ENCODE measurements around the gene CYP2D6.
"Not testable (repeated sequence)": the region's sequence is repeated elsewhere in the genome, so short reads cannot be mapped to it uniquely, and the experiment has no call there.

The CYP2D6 gene

DNA sequence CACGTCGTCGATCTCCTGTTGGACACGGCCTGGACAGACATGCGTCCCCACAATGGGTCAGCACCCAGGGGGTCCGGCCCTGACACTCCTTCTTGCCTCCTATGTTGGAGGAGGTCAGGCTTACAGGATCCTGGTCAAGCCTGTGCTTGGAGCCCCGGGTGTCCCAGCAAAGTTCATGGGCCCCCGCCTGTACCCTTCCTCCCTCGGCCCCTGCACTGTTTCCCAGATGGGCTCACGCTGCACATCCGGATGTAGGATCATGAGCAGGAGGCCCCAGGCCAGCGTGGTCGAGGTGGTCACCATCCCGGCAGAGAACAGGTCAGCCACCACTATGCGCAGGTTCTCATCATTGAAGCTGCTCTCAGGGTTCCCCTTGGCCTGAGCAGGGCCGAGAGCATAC is 3.0 kb downstream of the CYP2D6 start:
- Mint-ChIP-seq H3K27ac (no peak overlapping the region), H3K4me3 (no peak overlapping the region)
- TF ChIP-seq, protein P1, sequence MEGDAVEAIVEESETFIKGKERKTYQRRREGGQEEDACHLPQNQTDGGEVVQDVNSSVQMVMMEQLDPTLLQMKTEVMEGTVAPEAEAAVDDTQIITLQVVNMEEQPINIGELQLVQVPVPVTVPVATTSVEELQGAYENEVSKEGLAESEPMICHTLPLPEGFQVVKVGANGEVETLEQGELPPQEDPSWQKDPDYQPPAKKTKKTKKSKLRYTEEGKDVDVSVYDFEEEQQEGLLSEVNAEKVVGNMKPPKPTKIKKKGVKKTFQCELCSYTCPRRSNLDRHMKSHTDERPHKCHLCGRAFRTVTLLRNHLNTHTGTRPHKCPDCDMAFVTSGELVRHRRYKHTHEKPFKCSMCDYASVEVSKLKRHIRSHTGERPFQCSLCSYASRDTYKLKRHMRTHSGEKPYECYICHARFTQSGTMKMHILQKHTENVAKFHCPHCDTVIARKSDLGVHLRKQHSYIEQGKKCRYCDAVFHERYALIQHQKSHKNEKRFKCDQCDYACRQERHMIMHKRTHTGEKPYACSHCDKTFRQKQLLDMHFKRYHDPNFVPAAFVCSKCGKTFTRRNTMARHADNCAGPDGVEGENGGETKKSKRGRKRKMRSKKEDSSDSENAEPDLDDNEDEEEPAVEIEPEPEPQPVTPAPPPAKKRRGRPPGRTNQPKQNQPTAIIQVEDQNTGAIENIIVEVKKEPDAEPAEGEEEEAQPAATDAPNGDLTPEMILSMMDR (IDR thresholded peaks at IDR 0.05; ENCODE audit: unreplicated experiment in 3 of 3) = no peak

DNA sequence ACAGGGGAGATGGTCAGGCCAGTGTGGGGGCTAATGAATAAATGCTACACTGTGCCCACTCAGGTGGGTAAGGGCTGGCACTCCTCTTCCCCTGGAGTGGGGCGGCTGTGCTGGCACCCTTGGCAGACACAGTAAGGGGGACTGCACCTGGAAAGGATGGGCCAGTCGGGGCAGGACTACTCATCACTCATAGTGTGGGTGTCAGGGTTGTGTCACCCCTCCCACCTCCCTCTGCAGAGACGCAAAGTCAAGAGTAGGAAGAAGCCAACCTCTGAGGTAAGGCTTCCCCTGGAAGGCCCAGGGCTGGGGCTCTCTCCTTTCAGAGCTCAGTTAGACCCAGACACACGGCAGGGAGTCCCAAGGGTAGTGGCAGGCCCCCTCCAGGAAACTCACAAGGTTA is 7.1 kb downstream of the CYP2D6 start:
- H3K4me1 Mint-ChIP-seq; H3K9me3 Mint-ChIP-seq; H3K4me3 Mint-ChIP-seq; H3K27me3 Mint-ChIP-seq (ENCODE audit: low read depth); H3K27ac Mint-ChIP-seq: not testable (repeated sequence)
- H3K36me3 Mint-ChIP-seq (ENCODE audit: low read depth) = peaks cover 10% of the 10 kb centered on the region

More for the DNA sequence above, 3.0 kb downstream of the CYP2D6 start:
- no peaks in the 10 kb centered on the region for H3K9me3 Mint-ChIP-seq
- no peaks in the 10 kb centered on the region for H3K4me1 Mint-ChIP-seq
- H3K27me3 Mint-ChIP-seq (ENCODE audit: low read depth) = no peaks in the 10 kb centered on the region
- no peaks in the 10 kb centered on the region for H3K36me3 Mint-ChIP-seq (ENCODE audit: low read depth)

- H3K4me3 Mint-ChIP-seq; H3K9me3 Mint-ChIP-seq; H3K4me1 Mint-ChIP-seq; H3K27me3 Mint-ChIP-seq (ENCODE audit: low read depth): not testable (repeated sequence)
- peaks cover 24% of the 10 kb centered on the region for H3K36me3 Mint-ChIP-seq (ENCODE audit: low read depth)
- peak overlapping the region in 1 of 3 experiments; percentile 4 for H3K27ac Mint-ChIP-seq
Observed at GRCh38 chr22:42120231-42121021, 10.2 kb downstream of the CYP2D6 start.

DNA sequence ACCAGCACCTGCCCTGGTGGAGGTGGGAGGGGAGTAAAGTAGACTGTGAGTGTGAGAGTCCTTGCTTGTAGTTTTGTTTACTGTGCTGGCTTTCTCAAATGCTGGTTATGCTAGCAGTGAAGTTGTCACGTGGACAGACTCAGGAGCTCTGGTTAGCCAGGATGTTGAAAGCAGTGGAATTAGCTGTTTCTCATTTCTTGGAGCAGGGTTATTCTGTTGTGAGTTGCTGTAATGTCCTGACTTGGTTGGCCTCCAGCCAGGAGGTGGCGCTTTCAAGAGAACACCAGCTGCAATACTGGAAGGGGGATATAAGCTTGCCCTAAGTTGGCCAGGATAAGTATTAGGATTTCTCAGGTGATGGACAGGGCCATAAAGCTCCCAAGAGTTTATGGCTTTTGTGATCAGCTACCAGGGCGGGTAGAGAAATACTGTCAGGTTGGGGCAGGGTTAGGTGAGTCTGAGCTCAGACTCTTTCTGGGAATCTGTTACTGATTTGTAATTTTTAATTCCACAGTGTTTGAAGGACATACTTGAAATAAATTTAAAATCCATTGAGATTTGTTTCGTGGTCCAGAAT is 13.7 kb downstream of the CYP2D6 start:
- Mint-ChIP-seq H3K27me3 (ENCODE audit: low read depth) (no peaks in the 10 kb centered on the region), H3K4me1 (no peaks in the 10 kb centered on the region), H3K9me3 (peaks cover 26% of the 10 kb centered on the region), H3K36me3 (ENCODE audit: low read depth) (peaks cover 41% of the 10 kb centered on the region), H3K27ac (no peak overlapping the region), H3K4me3 (no peak overlapping the region)
- TF ChIP-seq, protein P1 (IDR thresholded peaks at IDR 0.05; ENCODE audit: unreplicated experiment in 3 of 3) = no peak

- not testable (repeated sequence) for H3K4me1 Mint-ChIP-seq; H3K27me3 Mint-ChIP-seq (ENCODE audit: low read depth); H3K4me3 Mint-ChIP-seq
- peaks cover 41% of the 10 kb centered on the region for H3K36me3 Mint-ChIP-seq (ENCODE audit: low read depth)
- peaks cover 26% of the 10 kb centered on the region for H3K9me3 Mint-ChIP-seq
- H3K27ac Mint-ChIP-seq = peak overlapping the region in 1 of 3 experiments; percentile 78
Observed at GRCh38 chr22:42115420-42115830, 15.2 kb downstream of the CYP2D6 start.

GRCh38 chr22:42114721-42115120 is 15.9 kb downstream of the CYP2D6 start:
- Mint-ChIP-seq H3K4me1 (no peaks in the 10 kb centered on the region), H3K4me3 (peak overlapping the region in 1 of 3 experiments; percentile 23), H3K27me3 (ENCODE audit: low read depth) (no peaks in the 10 kb centered on the region), H3K27ac (no peak overlapping the region), H3K9me3 (peaks cover 26% of the 10 kb centered on the region), H3K36me3 (ENCODE audit: low read depth) (peaks cover 41% of the 10 kb centered on the region)
- TF ChIP-seq, protein P1 (IDR thresholded peaks at IDR 0.05; ENCODE audit: unreplicated experiment in 3 of 3) = peak in 1 of 3 experiments; percentile 11

GRCh38 chr22:42112793-42113192 is 17.8 kb downstream of the CYP2D6 start:
- H3K4me1 Mint-ChIP-seq; H3K27ac Mint-ChIP-seq; H3K27me3 Mint-ChIP-seq (ENCODE audit: low read depth); H3K4me3 Mint-ChIP-seq: not testable (repeated sequence)
- peaks cover 27% of the 10 kb centered on the region for H3K9me3 Mint-ChIP-seq
- H3K36me3 Mint-ChIP-seq (ENCODE audit: low read depth) = peaks cover 56% of the 10 kb centered on the region

DNA sequence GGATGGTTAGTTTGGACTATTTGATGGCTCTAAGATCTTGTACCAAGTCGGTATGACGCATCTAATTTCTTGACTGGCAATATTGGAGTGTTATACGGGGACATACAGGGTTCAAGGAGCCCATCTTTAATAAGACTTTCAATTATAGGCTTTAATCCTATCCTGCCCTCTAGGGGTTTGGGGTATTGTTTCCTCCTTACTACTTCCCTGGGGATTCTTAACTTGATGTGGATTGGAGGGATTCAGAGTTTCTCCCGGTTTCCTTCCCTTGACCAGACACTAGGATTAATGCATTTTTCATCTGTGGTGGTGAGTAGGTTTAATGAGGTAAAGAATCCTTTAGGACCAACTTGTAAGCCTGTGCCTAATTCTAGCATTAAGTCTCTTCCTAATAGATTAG is 18.8 kb downstream of the CYP2D6 start:
- peaks cover 32% of the 10 kb centered on the region for H3K9me3 Mint-ChIP-seq
- peaks cover 61% of the 10 kb centered on the region for H3K36me3 Mint-ChIP-seq (ENCODE audit: low read depth)
- no peak overlapping the region for H3K4me3 Mint-ChIP-seq
- no peak overlapping the region for H3K27ac Mint-ChIP-seq
- H3K27me3 Mint-ChIP-seq (ENCODE audit: low read depth) = no peaks in the 10 kb centered on the region
- H3K4me1 Mint-ChIP-seq = no peaks in the 10 kb centered on the region
- TF ChIP-seq, protein P1 (IDR thresholded peaks at IDR 0.05; ENCODE audit: unreplicated experiment in 3 of 3) = no peak
